ENCODE results near the gene EYA2.

EYA2 gene

DNA sequence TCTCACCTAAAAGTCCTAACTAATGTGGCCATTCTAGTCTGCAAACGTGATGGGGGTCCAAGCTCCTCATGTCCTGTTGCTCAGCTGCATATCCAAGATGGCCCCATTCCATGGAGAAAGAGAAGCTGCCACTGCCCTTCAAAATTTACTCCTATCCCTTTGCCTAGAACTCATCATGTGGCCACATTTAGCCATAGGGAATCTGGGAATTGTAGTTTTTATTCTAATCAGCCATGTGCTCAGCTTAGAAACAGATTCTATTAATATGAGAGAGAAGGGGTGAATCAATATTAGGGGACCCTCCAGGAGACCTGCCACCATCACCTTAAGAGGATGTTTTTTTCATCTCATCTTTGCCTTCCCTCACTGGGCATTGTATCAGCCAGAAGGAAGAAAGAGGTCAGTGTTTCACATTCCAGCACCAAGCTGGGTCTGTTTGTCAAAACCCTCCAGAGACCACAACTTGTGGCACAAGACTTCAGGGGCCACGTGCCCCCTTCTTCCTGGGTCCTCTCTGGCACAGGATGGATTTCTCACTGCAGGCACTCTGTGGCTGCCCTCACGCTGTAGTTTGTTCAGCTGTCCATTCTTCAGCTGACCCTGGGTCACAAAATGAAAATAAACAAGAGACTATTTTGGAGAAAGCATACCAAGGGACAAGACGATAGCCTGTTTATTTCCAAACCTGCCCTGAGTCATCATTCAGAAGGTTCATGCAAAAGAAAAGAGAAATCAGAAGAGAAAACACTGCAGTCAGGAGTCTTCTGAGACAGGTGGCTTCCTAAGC is 172.0 kb downstream of the EYA2 start:
- no peak for DNase-seq (ENCODE audit: low read depth in 2 of 2)

DNA sequence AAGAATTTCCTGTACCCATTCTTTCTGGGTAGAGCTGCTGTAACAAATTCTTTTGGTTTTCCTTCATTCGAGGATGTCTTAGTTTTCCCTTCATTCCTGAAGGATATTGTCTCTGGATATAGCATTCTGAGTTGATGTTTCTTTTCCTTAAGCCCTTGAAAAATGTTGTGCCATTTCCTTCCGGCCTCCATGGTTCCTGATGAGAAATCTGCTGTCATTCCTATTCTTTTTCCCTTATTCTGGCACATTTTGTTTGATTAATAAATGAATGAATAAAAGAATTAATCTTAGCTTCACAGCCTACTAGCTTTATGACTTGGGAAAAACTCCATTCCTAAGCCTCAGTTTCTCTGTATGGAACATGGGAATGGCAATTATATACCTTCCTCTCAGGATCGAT is 173.1 kb downstream of the EYA2 start:
- no peak for DNase-seq (ENCODE audit: low read depth in 2 of 2)

DNA sequence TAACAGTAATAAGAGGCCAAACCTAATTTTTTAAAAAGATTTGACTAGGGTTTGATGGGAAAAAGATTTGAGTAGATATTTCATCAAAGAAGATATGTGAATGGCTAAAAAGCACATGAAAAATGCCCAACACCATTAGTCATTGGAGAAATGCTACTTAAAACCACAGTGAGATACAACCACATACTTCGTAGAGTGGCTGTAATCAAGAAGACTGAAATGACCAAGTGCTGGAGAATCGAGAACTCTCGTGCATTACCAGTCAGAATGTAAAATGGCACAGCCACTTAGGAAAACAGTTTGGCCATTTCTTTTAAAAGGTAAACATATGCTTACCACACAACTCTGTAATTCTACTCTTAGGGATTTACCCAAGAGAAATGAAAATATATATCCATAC is 175.5 kb downstream of the EYA2 start:
- no peak for DNase-seq (ENCODE audit: low read depth in 2 of 2)

DNA sequence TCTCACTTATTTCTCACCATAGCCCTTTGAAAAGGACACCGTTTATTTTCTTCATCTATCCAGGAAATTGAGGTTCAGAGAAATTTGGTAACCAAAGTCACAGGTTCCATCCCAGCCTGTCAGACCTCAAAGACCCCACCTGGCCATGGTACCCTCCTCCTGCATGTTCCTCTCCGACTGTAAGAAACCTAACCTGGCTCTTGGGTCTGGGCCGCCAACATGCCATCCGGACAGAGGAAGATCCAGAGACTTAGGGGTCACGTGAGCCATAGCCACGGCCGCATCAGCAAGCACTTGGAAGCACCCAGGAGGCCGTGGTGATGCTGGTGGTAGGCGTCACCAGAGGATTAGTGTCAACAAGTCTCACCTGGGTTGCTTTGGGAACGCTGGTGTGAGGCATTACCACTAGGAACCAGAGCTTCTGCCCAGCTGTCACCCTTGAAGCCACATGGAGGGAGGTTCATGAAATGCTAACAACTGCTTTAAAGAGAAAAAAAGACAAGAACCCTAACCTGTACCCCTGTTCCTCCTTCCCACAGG is 177.1 kb downstream of the EYA2 start:
- no peak for DNase-seq (ENCODE audit: low read depth in 2 of 2)

DNA sequence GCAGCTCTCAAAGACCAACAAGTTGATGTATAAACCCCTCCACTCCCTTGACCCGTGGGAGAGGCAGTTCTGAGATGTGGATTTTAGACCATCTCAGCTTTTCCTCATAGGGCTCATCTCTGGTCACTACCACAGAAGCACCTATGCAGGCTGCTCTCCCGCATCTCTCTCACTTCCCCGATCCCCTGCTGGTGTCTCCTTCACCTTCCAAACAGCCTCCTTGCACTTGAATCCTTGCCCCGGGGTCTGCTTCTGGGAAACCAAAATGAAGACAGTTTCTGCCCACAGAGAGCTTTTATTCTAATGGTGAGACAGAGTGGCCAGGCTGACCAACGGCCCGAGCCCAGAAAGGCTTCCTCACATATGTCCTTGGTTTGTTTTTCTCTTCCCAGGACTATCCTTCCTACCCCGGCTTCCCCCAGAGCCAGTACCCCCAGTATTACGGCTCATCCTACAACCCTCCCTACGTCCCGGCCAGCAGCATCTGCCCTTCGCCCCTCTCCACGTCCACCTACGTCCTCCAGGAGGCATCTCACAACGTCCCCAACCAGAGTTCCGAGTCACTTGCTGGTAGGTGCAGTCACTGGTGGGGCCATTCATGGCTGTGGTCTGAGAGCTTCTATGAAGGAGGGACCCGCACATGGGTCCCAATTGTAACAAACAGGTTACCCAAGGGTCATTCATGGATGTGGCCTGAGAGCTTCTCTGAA is 179.3 kb downstream of the EYA2 start:
- no peak for DNase-seq (ENCODE audit: low read depth in 2 of 2)

DNA sequence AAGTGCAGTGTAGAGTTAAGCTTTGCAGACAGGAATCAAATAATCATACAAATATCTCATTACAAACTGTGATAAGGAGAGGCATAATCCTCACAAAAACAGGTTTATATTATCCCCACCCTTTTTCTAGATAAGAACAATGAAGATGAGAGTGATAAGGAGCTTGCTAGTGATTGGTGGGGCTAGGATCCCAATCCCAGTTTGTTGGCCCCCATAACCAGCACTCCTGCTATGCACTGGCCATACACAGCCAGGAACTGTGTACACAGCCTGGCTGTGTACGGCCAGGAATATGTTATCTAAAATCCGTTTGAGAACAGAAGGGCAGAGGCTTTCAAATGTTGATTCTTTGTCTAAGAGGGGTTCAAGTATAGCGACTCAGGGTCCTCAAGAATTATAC is 180.6 kb downstream of the EYA2 start:
- DNase-seq (ENCODE audit: low read depth in 2 of 2), result no peak

DNA sequence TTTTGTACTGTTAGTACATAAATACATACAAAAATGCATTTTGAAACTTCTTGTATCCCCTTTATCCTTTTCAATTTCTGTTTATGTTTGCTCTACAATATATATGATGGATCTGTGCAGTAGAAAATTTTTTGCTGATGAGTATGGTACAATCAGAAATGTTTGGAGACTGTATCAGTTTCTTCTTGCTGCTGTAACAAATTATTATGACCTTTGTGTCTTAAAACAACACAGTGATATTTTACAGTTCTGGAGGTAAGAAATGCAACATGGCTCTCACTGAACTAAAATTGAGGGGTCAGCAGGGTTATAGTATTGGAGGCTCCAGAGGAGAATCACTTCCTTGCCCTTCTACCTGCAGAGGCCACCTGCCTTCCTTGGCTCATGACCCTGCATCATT is 184.4 kb downstream of the EYA2 start:
- no peak for DNase-seq (ENCODE audit: low read depth in 2 of 2)

DNA sequence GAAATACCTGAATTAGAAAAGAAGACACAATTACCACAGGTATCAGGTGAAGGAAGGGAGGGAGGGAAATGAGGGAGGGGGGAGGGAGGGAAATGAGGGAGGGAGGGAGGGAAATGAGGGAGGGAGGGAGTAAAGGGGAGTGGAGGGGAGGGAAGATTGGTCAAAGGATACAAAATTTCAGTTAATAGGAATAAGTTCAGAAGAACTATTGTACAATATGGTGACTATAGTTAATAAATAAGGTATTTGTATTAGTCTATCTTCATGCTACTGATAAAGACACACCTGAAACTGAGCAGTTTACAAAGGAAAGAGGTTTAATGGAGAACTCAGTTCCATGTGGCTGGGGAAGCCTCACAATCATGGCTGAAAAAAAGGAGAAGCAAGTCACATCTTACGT is 185.7 kb downstream of the EYA2 start:
- no peak for DNase-seq (ENCODE audit: low read depth in 2 of 2)

DNA sequence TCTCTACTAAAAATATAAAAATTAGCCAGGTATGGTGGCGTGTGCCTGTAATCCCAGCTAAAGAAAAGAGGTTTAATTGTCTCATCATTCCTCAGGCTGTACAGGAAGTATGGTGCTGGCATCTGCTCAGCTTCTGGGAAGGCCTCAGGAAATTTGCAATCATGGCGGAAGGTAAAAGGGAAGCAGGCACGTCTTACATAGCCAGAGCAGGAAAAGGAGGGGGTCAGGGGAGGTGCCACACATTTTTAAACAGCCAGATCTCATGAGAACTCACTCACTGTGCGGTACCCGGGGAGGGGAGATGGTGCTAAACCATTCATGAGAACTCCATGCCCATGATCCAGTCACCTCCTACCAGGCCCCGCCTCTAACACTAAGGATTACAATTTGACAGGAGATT is 191.7 kb downstream of the EYA2 start:
- no peak for DNase-seq (ENCODE audit: low read depth in 2 of 2)

DNA sequence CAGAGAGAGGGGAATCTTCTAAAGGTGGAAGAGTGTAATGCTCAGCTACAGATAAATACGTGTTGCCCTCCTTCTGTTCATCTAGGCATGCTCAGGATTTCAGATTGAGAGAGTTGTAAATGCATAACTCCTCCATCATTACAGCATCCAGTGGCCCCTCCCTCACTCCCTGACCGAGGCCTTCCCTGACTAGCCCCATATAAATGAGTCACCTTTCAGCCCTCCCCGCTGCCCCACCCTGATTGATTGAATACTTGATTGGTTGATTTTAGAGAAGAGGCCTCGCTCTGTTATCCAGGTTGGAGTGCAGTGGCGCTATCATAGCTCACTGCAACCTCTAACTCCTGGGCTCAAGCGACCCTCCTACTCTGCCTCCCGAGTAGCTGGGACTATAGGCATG is 193.7 kb downstream of the EYA2 start:
- no peak for DNase-seq (ENCODE audit: low read depth in 2 of 2)

DNA sequence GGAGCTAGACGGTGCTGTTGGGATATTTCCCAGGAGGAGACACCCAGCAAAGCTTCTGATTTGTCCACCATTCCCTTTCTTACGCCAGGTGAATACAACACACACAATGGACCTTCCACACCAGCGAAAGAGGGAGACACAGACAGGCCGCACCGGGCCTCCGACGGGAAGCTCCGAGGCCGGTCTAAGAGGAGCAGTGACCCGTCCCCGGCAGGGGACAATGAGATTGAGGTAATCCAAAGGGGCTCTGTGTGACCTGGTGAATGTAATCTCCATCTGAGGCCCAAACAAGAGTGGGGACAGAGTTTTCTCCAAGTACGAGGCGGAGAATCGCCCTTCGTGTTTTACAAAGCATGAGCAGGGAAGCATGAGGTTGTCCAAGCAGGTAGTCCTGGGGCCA is 194.5 kb downstream of the EYA2 start:
- no peak for DNase-seq (ENCODE audit: low read depth in 2 of 2)

DNA sequence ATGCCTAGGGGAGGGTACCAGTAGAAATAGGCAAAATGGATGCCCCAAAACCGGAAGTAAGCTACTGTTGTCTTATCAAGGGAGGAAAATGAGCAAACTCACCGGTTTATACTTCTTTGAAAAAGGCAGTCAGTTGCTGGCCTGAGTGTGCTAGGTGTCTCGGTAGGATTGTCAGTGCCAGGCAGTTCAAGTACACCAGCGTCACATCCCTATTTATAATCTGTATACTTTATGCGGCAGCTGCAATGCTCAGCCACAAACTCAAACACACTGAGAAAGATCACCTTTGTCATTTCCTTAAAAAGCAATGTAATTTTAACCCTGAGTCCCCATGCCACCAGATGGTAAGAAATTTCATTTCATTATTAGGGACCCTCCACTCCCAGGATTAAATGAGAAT is 196.2 kb downstream of the EYA2 start:
- DNase-seq (ENCODE audit: low read depth in 2 of 2), result no peak

DNA sequence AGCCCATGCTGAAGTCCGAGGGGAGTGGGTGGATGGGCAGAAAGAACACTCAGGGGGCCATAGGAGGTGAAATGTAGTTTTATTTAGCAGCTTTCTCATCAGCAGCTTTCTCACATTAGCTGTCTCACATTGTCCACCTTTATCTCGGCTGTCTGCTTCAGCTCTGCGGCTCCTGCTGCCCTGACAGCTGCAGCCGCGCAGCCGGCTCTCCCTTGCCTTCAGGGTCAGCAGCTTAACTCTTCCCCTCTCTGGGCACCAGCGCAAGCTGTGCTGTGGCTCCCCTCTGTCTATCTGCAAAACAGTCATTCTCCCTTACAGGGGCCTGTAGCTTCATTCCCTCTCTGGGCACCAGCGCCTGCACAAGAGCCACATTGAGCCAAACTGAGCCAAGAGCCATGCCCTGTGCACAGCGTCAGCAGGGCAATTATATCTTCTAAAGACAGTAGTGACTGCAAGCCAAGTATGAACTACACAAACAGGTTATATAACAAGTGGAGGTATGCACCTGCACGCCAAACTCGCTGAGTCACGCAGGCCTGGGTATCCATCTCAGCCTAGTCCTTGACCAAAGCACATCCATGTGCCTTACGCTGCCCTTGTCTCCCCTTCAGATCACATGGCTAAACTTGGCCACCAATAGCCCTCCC is 198.8 kb downstream of the EYA2 start:
- no peak for DNase-seq (ENCODE audit: low read depth in 2 of 2)

DNA sequence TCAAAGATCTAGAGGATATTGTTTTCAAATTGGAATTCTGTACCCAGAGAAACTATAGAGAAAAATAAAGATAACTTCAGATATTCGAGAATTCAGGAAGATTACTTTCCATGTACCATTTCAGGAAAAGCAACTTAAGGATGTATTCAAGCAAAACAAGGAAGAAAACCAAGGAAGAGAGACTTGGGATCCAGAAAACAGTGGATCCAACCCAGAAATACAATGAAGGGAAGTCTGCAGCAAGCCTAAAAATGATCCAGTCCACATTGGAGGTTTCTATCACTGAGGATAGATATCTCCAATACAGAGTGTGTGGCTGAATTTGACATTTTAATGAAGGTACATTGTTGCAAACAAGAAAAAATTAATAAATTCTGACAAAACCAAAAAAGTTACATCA is 201.0 kb downstream of the EYA2 start:
- DNase-seq (ENCODE audit: low read depth in 2 of 2), result no peak

DNA sequence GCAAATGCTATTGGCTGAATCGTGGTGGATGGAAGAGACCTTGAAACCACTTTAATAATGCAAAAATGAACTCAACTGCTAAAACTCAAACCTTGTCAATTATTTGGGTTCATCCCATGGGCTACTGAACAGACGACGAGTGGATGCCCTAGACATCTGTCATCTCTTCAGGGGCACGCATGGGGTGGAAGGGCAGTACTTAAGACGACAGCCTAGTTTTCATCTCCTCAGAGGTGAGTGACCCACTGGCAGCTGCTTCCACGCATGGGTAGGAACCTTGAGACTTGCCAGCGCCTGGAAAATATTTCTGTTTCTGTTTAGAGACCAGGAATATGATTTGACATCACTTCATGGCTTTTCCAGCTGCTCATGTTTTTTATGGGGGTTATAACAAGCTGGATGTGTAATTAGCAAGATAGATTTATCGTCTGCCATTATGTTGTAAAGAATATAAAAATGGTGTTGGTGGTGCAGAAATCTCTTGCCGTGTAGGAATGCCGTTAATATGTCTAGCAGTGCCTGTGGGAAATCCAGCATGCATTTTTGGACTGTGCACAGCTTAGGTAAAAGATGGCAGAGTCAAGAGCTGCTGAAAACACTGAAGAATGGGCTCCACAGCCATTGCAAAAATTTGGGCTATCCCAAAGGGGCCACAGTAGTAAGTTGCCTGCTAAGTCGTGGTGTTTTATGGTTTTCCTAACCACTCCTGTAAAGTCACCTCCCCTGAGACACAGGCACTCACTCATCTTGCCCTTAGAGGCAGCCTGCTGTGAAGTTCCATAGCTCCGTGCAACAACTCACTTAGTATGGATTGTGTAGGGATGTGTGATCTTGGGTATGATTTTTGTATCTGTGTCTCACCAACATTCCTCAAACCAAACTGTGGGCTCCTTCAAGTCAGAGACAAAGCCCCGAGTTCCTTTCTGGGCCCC is 203.3 kb downstream of the EYA2 start:
- no peak for DNase-seq (ENCODE audit: low read depth in 2 of 2)

DNA sequence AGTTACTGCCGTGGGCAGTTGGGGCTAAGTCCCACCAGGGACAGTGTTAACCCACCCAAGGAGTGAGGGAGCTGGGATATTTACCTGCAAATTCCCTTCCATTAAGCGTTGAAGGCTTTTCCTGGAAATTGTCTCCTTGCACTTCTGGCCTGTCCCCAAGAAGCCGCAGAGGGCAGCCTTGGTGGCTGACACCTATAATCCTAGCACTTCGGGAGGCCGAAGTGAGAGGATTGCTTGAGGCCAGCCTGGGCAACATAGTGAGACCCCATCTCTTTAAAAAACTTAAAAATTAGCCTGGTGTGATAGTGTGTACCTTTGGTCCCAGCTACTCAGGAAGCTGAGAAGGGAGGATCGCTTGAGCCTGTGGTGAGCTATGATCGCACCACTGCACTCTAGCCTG is 204.4 kb downstream of the EYA2 start:
- no peak for DNase-seq (ENCODE audit: low read depth in 2 of 2)

DNA sequence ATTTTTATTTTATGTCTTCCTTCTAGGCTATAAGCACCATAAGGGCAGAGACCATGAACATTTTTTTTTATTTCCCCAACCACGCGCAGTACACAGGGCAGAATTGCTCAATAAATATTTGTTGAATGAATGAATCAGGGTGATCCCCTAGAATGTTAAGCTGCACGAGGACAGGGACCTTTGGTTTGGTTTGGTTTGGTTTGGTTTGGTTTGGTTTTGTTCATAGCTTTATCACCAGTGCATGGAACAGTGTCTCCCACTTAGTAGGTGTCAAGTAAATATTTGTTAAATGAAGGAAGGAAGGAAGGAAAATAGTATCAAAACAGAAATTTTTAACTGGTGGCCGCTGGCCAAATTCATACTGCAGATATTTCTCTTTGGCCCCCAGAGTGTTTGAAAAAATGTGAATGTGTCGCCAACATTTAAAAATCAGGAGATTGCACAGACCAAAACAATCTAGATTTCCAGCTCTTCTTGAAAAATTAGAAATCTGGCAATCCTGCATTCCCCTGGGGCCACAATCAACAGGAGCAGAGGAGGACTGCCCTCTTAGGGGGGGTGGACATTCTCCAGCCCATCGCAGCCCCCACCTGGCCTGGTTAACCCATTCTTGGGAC is 205.3 kb downstream of the EYA2 start:
- DNase-seq (ENCODE audit: low read depth in 2 of 2), result no peak

DNA sequence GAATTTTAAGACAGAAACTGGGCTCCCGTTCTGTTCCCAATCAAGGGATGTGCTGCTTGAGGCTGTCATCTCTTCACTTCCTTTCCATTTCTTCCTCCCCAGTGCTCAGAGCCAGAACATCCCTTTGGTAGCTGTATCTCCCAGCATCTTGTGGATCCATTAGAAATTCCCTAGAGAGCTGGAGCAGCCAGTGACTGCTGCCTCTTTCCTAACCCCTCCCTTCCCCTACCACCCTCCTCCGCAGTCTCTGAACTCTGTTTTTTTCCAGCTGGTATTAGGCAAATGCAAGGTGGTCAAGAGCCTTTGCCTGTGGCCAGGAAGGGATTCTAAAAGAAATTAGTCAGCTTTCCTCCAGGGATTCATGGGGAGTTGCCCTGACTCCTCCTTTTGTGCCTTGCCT is 208.0 kb downstream of the EYA2 start:
- no peak for DNase-seq (ENCODE audit: low read depth in 2 of 2)

DNA sequence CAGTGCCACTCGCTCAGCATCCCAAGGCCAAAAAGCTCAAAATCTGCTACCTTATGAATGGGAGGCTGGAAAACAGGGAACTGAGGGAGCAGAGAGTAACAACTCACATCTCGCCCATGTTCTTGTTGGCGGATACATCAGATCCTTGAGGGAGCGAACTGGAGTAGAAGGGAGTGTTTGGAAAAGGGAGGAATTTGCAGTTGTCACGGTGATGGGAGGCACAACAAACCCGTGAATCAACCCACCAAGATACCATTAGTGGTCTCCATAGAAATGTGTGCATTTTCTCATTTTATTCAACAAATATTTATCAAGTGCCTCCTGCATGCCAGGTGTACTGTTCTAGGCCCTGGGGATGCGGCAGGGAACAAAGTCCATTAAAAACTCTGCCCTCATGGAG is 212.1 kb downstream of the EYA2 start:
- DNase-seq (ENCODE audit: low read depth in 2 of 2), result no peak

DNA sequence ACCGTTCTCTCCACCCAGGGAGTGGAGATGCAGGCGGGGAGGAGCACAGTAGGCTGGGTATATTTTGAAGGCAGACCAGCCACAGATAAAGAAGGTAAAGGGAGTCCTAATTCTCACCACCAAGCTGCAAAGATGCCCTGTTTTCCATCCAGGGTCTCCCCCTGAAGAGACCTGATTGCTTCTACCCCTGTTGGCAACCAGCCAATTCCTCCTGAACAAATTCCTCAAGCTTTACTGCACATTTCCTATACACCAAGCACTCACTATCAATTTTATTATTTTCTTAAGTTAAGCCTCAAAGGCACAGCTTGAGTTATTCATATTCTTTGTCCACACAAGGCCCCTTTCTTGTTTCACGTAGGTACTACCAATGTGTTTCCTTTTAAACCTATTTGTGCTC is 214.4 kb downstream of the EYA2 start:
- no peak for DNase-seq (ENCODE audit: low read depth in 2 of 2)

DNA sequence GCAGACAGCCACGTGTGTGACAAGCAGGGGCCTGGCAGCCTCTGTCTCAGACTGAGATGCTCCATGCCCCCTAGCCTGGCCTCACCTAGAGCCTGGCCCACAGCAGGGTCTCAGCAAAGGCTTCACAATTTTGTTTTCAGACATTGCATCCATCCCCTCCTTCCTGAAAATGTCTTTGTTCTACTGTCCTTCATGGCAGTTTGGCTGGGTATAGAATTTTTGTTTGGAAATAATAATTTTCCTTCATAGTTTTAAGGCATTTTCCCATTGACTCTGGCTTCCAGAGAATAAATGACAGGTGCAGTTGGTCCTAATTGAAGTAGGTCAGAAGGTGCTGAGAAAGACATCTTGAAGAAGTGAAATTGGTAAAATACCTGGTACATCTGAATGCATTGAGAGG is 216.2 kb downstream of the EYA2 start:
- no peak for DNase-seq (ENCODE audit: low read depth in 2 of 2)

Measured in stimulated activated CD8-positive, alpha-beta memory T cell treated with anti-CD3 and anti-CD28 coated beads, Interleukin-15, amount 100 ng/mL, for 4 hours (primary cell).